ENCODE results near the gene TTC8.

DNA sequence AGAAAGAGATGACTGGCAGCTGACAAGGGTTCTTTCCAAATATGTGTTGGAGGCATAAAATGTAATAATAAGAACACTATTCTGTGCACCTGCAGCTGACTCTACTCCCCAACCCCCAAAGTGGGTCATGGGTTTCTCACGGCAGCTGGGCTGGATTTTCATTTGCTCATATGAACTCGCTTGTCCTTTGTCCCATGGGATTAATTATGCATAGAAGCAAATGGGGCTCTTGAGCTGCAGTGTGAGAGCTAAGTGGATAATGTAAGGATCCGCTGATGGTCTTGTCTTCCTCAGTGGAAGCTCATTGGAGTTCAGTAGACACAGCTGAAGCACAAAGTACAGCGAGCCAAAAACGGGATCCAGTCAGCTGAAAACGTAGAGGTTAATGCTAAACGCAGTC, 46.3 kb downstream of the TTC8 start:
- TF ChIP-seq, protein P1, sequence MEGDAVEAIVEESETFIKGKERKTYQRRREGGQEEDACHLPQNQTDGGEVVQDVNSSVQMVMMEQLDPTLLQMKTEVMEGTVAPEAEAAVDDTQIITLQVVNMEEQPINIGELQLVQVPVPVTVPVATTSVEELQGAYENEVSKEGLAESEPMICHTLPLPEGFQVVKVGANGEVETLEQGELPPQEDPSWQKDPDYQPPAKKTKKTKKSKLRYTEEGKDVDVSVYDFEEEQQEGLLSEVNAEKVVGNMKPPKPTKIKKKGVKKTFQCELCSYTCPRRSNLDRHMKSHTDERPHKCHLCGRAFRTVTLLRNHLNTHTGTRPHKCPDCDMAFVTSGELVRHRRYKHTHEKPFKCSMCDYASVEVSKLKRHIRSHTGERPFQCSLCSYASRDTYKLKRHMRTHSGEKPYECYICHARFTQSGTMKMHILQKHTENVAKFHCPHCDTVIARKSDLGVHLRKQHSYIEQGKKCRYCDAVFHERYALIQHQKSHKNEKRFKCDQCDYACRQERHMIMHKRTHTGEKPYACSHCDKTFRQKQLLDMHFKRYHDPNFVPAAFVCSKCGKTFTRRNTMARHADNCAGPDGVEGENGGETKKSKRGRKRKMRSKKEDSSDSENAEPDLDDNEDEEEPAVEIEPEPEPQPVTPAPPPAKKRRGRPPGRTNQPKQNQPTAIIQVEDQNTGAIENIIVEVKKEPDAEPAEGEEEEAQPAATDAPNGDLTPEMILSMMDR (IDR thresholded peaks at IDR 0.05; ENCODE audit: low read length), result no peak
- no peak for TF ChIP-seq EZH2 (optimal IDR thresholded peaks at IDR 0.05; ENCODE audit: low read depth, low read length)

All from MM.1S (cell line).